Activated CD4-positive, CD25-positive, alpha-beta regulatory T cell treated with anti-CD3 and anti-CD28 coated beads, Interleukin-2, amount 50 U/mL, for 72 hours (primary cell): ENCODE measurements around the gene LIG3.
"Not testable (repeated sequence)": the region's sequence is repeated elsewhere in the genome, so short reads cannot be mapped to it uniquely, and the experiment has no call there.

Experiments used
- DNase-seq: peaks from one replicate; pipeline ENCODE4 v3.0.0; 2021

LIG3 gene

DNA sequence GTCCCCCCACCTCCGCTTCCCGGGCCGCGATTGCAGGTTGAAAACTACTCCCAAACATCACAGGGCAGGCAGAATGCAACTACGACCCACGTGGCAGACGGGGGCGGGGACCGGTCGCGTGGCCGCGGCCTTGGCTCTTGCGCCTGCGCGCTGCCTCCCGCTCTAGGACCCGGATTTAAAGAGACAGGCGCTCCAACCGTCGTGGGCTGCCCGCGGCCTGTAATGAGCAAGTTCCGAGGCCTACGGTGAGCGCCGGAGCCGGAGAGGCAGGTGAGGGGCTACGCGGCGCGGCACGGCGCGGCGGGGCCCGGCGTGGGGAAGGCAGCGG lies at the start of gene LIG3:
Gene LIG3 (plus strand): TSS at position 160 of the 328 bp plus-strand sequence. CDS start 2,494 bp downstream, outside the sequence.
- DNase-seq = peak; percentile 92

DNA sequence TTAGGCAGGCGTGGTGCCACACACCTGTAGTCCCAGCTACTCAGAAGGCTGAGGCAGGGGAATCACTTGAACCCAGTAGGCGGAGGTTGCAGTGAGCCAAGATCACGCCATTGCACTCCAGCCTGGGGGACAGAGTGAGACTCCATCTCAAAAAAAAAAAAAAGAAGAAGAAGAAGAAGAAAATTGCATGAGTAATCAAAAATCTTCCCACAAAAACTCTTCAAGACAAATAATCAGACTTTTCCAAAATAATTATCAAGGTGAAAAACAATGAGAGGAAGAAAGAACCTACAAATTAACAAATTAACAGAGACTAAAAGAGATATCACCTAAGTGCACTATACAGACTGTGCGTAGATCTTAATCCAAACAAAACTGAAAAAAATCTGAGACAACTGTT lies 29.5 kb upstream of the LIG3 start:
- DNase-seq = not testable (repeated sequence)

DNA sequence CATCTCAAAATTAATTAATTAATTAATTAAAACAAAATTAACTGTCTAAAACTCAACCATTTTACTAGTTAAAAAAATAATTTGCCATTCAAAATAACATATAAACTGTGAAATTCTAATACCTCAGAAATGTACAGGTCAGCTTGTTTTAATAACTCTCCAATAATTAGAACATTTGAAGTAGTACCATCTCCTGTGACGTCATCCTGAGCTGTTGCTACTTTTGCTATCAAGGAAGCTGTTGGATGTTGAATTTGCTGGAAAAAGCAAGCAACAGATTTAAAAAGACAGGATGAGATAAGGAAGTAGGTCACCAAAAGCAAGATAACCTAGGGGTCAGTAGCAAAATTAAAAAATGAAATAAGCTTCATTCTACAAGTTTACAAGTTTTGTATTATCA lies 21.9 kb upstream of the LIG3 start:
- no peak for DNase-seq

DNA sequence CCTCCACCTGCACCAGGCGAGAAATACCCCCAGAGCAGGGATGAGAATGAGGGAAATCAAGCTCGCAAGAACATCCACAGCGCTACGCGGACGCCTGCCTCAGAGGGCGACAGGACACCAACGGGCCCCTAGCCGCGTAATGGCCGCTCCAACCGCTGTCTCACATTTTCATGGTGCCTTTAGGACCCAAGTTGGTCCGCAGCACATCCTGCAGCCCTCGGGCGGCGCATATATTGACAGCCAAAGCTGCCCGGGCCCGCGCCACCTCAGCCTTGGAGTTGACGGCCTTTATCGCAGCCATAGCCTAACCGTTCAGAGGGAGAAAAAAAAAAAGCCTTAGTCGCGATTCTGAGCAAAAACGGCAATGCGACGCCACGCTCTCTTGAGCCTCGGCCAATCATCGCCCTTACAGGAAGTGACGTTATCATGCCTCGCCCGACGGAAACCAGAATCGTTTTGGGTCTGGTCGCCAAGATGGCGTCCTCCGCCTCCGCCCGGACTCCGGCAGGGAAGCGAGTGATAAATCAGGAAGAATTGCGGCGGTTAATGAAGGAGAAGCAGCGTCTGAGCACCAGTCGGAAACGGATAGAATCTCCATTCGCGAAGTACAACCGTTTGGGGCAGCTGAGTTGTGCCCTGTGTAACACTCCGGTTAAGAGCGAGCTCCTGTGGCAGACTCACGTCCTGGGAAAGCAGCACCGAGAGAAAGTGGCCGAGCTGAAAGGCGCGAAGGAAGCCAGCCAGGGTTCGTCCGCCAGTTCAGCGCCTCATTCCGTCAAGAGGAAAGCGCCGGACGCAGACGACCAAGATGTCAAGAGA lies 19.0 kb upstream of the LIG3 start, which contains the start of the genes CCT6B and ZNF830:
Gene CCT6B (minus strand): TSS at position 368 of the 819 bp plus-strand sequence. CDS start 67 bp downstream, at position 301.
Gene ZNF830 (plus strand): TSS at position 448 of the 819 bp plus-strand sequence. CDS start 27 bp downstream, at position 475.
- DNase-seq = peak; percentile 83

DNA sequence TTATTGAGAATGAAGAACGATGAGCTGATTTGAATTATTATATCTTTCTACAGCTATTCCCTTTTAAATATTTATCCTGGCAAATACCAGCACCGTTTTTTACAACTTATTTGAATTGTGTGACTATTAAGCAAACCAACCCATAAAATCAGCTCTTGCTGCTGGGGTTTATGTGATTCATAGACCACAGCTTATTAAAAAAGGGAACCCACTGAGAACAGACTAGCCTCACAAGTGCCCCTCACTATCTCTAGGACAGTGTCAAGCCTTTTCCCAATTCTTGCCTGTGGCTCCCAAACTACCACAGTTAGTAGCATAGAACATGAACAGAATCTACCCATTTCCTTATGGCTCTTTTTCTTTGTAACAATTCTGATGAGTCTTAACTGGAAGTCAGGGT lies 6.1 kb upstream of the LIG3 start:
- DNase-seq = no peak

DNA sequence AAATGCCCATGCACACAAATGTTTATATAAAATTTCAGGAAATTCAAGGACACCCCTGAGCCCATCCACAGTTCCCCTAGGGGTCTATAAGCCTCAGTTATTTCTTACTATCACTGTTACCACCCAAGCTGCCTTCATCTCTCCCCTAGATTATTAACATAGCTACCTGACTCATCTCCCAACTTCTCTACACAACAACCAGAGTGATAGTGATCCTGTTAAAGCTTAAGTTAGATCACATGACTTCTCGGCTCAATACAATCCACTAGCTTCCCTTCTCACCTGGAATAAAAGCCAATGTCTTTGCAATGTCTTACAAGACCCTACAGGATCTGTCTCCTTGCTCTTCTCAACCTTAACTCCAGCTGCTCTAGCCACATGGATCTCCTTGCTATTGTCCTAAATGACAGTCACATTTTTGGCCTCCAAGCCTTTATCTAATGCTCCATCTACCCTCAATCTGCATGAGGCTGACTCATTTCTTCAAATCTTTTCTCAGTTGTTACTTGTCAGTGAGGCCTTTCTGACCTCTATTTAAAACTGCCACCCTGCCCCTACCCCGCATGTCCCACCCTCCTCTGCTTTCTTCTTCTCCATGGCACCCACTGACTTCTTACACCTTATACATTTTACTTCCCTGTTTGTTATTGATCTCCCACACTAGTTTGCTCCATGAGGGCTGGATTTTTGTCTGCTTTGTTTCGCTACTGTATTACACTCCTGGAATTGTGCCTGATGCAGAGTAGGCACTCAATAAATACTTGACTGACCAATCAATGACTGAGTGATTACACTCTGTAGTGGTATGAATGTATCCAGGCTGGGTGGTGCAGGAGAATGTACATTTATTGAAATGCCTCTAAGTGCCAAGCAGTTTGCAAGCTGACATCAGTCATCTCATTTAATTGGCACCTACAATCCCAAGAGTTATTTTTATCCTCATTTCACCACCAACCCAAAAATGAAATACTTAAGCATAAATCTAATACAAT lies 5.2 kb upstream of the LIG3 start:
- DNase-seq = no peak

DNA sequence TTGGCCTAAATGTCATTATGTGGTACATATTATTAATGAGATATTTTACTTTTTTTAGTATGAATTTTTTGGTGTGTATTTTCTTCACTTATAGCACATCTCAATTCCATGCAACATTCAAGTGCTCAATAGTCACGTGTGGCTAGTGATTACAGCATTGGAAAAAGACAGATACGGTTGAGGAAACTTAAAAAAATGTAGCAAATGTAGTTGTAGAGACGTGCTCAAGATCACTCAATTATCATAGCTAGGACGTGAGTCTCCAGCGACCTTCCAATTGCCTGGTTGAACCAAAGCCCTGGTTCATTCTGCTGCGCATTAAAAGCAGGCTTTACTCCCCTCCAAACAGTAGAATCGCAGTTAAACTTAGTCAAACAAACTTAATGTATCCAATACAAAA lies 1.2 kb upstream of the LIG3 start:
- no peak for DNase-seq

DNA sequence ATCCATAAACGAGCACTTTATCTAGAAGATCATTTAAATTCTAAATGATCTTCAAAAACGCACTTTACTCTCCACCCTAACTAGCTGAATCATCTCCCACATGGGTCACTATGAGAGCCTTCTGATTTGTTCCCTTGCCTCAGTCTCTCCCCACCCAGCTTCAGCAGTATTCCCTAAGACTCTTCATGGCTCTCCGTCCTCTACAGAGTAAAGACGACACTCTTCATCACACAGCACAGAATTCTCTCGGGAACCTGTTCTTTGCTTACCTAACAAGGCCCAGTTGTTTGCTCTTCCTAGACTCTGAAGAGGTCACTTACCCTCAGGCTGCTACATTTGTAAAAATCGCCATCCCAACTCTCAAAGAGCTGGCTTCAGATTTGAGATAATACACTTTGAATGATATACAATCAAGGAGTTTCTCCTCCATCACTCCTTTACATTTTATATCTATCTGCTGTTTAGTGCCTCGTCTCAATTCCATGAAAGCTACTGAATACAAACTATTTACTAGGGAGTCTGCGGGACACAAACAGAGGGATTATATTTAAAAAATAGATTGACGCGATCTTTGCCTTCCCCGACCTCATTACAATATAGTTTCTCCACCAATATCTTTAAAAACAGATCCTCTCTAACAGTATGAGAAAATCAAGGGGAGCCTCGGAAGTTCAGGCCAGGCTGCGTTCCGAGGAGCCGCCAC lies 511 bp upstream of the LIG3 start:
- no peak for DNase-seq

DNA sequence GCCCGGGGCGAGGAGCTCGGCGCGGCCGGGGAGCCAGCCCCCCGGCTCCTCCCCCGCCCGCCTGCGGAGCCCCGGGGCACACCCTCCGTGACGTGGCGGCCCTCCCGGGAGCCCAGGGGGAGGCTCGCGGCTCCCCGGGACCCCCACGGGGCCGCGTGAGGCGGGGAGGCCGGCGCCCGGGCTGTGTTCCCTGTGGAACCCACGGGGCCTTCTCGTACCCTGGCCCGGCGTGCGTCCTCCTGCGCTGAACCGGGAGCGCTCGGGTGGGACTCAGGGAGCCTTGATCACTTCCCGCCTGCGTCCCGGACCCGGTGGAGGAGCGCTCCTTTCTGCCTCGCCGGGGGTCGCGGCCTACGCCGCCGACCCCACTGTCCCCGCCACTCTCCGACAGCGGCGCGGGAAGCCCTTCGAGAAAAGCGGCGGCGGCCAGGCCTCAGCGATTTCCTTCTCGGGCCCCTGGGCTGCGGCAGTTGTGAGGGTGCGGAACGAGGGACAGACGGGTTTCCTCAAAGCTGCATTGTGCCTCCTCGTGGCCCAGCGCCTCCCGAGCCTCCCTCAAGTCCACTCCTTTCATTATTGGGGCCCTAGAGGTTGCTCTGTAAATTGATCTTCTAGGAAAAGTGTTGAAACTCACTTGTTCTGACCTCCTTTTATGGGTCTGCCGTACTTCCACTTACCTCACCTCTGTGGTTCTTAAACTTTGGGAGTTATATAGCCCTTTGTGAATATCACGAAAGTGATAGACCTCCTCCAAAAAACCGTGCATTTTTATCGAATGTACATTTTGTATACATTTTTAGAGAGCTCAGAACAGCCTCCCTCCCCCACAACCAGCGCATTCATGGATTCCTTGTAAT lies 597 bp downstream of the LIG3 start:
- peak; percentile 54 for DNase-seq

DNA sequence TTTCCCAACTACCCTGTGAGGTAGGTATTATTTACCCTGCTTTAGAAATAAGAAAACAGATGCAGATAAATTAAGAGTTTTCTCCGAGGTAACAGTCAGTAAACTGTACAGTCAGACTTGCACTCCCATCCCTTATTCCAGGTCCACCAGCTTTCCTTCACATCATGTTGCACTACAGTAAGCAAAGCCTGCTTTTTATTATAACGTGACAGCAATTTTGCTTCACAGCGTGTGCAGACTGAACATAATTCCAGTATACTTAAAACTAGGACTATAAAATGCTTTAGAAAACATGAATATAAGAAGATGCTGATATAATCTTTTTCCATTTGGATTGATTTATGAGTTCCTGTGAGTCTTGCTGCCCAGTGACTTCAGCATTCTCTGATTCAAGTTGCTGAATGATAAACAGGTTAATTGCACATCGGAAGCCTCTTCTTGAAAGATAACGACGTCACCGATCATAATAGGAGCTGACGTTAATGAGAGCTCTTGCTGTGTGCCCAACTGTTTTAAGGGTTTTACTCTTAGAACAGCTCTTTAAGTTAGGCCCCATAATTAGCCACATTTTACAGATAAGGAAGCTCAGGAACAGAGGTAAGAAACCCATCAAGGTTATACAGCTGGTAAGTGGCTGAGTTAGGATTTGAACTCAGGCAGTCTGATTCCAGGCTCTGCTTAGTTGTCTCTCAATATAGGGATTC lies 1.4 kb downstream of the LIG3 start:
- no peak for DNase-seq

DNA sequence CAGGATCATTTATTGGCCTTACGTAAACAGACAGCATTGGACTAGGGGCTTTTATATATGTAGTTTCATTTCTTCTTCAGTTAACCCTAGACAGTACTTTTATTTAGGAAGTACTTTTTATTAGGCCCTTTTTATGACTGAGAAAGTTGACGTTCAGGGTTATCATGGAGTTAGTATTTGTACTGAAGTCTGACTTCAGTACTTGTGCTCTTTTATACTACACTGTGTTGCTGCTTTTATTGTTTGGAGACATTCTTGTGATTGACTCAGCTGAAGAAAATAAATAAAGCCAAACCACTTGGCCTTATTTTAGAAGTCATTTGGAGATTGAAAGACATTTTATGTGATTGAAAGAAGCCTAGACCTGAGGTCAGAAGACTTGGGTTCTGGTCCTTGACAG lies 6.9 kb downstream of the LIG3 start:
- DNase-seq = no peak

DNA sequence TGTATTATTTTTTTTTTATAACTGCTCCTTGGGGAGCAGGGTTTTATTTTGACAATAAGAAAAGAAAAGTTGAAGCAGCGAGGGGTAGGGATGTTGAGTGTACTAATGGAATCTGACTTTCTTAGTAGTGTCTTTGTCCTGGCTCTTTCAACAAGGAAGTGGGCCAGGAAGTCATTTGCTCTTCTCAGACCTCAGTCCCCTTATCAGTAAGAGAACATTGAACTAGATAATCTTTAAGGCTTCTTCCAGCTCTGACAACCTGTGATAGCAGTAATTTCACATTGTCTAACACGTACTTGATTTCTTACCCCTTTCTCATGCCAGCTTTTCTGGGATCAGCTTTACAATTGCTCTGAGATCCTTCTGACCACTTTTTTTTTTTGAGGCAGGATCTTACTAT lies 8.3 kb downstream of the LIG3 start:
- no peak for DNase-seq

DNA sequence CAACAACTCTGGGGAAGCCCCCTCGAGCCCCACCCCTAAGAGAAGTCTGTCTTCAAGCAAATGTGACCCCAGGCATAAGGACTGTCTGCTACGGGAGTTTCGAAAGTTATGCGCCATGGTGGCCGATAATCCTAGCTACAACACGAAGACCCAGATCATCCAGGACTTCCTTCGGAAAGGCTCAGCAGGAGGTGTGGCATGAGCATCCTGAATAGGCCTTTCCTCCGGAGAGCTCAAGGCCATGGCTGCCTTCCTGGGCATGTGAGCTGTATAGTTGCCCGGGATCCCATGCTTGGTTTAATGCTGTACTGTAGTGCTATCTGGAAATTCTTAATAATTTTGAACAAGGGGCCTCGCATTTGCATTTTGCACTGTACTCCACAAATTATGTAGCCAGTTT lies 9.2 kb downstream of the LIG3 start:
- DNase-seq = no peak

DNA sequence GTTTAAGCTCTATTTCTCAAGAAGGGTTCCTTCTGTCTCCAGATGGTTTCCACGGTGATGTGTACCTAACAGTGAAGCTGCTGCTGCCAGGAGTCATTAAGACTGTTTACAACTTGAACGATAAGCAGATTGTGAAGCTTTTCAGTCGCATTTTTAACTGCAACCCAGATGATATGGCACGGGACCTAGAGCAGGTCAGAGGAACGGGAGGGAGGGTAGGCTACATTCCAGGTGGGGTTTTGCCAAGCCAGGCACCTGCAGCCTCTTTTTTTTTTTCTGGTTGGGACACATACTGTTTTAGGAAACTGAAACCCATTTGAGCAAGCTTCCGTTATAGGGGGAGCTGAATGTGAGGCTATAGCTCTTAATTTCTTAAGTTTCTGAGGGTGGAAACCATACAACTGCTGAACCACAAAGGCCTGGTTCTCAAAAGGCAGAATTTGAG lies 10.6 kb downstream of the LIG3 start:
- no peak for DNase-seq

DNA sequence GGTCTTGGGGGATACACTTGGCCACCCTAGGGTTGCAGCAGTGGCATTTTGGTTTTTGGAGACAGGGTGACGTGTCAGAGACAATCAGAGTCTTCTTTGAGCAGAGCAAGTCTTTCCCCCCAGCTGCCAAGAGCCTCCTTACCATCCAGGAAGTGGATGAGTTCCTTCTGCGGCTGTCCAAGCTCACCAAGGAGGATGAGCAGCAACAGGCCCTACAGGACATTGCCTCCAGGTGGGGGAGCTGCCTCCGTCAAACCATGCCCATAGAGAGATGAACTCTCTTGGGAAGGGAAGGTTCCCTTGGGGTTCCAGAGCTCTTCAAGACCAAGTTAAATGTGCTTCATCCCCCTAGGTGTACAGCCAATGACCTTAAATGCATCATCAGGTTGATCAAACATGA lies 11.3 kb downstream of the LIG3 start:
- DNase-seq = no peak

DNA sequence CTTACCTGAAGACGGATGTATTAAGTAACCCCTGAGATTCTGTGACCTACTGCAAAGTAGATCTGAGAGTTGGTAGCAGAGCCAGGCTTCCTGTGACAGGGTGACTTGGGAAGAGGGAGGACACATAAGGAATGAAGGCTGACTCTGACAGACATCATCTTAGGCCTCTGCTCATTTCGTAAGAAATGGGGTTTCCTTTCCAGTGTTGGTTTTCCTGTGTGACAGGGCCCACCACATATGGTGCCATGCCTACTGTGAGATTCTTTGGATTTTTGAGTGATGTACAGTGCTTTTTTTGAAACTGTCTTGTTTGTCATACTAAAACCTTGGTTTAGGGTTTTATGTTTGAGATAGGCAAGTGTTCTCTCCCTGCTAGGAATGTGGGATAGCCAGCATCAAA lies 12.7 kb downstream of the LIG3 start:
- no peak for DNase-seq

DNA sequence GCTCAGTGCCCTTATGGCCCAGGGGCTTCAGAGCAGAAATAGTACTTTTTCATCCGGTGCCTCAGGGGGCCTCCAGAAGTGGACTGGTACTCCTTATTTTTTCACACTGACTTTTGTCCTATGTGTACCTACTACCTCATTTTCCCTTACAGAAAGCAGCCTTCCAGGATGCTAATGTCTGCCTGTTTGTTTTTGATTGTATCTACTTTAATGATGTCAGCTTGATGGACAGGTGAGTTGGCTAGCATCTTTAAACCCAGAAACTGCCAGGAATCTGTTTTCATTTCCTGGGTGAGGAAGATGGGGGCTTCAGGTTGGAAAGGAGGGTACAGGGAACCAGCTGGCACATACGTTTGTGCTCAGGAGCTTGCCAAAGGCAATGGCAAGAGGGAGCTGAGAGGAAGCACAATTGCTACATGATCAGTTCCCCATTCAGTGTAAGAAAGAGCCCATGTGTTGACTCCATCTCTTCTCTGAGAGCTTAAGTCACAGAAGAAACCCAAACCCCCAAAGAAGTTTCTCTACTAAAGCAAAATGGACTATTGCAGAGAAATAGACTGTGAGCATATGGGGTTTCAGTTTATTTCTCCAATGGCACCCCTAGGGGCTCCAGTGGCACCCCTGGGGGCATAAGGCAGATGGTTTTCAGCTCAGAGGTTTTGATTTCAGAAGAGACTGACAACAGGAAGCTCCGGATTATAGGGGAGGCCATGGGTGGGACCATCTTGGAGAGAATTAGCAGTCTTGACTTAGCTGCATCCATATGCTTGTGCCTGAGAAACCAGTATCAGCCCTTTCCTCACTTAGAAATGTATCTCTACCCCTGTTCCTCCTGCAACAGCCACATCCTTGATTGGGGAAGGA lies 16.3 kb downstream of the LIG3 start:
- no peak for DNase-seq

DNA sequence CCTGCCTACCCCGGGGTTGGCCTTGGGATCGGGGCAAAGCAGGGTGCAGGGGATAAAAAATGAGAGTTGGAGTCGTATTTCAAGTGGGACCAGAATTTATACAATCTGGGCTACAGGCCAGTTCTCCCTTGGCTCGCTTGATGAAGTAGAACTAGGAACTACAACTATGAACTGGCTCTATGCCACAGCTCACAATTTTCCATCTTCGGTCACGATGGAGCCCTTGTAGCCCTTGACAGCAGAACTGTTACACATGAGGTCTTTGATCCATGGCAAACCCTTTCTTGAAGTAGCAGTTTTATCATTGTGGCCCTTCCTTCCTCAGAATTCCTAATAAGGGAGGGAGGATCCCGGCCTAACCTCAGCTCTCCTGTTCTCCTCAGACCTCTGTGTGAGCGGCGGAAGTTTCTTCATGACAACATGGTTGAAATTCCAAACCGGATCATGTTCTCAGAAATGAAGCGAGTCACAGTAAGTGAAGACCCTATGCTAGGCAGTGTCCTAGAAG lies 17.1 kb downstream of the LIG3 start:
- no peak for DNase-seq

DNA sequence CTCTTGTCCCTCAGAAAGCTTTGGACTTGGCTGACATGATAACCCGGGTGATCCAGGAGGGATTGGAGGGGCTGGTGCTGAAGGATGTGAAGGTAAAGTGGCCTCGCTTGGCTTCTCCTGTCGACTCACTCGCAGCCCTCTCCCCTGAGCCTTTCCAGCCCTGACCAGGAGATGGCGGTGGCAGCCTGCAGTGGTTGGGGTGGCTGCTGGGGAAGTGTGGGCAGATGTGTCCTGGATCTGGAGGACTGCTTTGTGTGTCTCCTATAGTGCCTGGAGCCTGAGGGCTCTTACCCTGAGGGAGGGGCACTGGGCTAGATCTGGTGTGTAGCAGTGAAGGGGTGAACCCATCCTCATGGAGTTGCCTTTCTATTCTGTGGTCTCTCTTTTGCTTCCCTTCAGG lies 17.9 kb downstream of the LIG3 start:
- peak; percentile 65 for DNase-seq

DNA sequence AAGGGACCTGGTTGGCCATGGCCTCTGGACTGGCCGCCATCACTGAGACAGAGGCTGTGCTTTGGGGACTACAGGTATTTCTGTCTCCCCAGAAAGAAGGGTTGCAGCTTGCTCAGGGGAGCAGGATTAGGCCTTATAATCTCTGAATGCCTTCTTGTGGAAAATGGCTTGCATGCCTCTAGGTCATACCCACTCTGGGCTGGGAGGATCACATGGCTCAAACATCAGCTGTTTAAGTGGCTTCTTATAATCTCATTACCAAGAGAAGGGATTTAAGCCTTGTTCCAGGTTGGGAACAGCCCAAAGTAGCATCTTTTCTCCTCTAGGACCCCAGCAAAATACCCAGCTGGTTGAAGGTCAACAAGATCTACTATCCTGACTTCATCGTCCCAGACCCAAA lies 19.1 kb downstream of the LIG3 start:
- DNase-seq = no peak
